Gastroesophageal sphincter (tissue), 3 donors: Measurements from ENCODE around the gene PFKFB4.

ENCODE experiments used
- EP300 ChIP-seq: sonication (generic); formaldehyde crosslinking; IDR thresholded peaks from one replicate; pipeline ENCODE4 v1.6.1; 2017; ENCODE audit warnings: antibody characterized with exemption, mild to moderate bottlenecking
- POLR2A ChIP-seq, 2 donors: fragments of 450-650 bp; IDR thresholded peaks; one replicate each; pipeline ENCODE4 v1.6.1; 2017; ENCODE audit warnings: antibody characterized with exemption in 2 of 2, mild to moderate bottlenecking in 2 of 2, moderate library complexity in 1 of 2
- TF ChIP-seq, protein P1 (sequence below), 4 experiments: fragments of 200-600 bp in 2 of 4; fragments of 450-650 bp in 2 of 4; sonication (generic) in 1 of 4; IDR thresholded peaks; one replicate each; pipeline ENCODE4 v1.5.1; 2017 to 2019; ENCODE audit warnings: antibody characterized with exemption in 4 of 4, mild to moderate bottlenecking in 2 of 4, moderate library complexity in 2 of 4

- TF ChIP-seq, protein P1, sequence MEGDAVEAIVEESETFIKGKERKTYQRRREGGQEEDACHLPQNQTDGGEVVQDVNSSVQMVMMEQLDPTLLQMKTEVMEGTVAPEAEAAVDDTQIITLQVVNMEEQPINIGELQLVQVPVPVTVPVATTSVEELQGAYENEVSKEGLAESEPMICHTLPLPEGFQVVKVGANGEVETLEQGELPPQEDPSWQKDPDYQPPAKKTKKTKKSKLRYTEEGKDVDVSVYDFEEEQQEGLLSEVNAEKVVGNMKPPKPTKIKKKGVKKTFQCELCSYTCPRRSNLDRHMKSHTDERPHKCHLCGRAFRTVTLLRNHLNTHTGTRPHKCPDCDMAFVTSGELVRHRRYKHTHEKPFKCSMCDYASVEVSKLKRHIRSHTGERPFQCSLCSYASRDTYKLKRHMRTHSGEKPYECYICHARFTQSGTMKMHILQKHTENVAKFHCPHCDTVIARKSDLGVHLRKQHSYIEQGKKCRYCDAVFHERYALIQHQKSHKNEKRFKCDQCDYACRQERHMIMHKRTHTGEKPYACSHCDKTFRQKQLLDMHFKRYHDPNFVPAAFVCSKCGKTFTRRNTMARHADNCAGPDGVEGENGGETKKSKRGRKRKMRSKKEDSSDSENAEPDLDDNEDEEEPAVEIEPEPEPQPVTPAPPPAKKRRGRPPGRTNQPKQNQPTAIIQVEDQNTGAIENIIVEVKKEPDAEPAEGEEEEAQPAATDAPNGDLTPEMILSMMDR (IDR thresholded peaks at IDR 0.05) = no peak
- TF ChIP-seq POLR2A (IDR thresholded peaks at IDR 0.05) = no peak
- TF ChIP-seq EP300 = no peak
Observed at GRCh38 chr3:48470286-48470685, 86.3 kb downstream of the PFKFB4 start.
